ENCODE data around the gene AATK.

The AATK gene

GRCh38 chr17:81075307-81075706, 90.7 kb downstream of the AATK start:
- Histone ChIP-seq H3K4me1 (ENCODE audit: insufficient read depth, low read length) (no peaks in the 10 kb centered on the region), H3K27ac (ENCODE audit: low read depth, low read length) (no peak overlapping the region), H3K27me3 (ENCODE audit: control insufficient read depth in 1 of 2, insufficient read depth in 2 of 2, low read length in 2 of 2) (no peaks in the 10 kb centered on the region), H3K36me3 (ENCODE audit: insufficient read depth, low read length) (peaks cover 6% of the 10 kb centered on the region), H3K9me3 (ENCODE audit: low read length) (no peaks in the 10 kb centered on the region), H3K9ac (ENCODE audit: low read length) (no peak overlapping the region), H3K4me3 (ENCODE audit: low read depth in 1 of 2, low read length in 2 of 2) (no peak overlapping the region)

DNA sequence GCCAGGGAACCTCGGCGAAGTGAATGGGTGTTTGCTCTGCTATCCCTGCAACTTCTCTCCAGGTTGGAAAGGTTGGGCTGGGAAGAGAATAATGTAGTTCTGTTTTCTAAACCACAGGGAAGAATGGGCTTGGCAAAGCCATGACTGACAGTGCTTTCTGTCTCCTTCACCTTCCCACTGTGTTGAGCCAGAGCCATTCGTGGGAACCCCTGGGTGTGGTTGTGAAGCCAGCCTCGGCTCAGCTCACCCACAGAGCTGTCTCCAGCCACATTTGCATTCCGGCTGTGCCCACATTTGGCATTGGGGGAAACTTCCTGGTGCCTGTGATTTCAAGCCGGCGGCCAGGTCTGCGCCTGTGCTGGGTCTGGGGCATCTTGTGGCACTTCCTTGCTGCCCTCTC, 91.1 kb downstream of the AATK start:
- Histone ChIP-seq H3K36me3 (ENCODE audit: insufficient read depth, low read length) (peaks cover 6% of the 10 kb centered on the region), H3K4me3 (ENCODE audit: low read depth in 1 of 2, low read length in 2 of 2) (no peak overlapping the region), H3K27me3 (ENCODE audit: control insufficient read depth in 1 of 2, insufficient read depth in 2 of 2, low read length in 2 of 2) (no peaks in the 10 kb centered on the region), H3K9me3 (ENCODE audit: low read length) (no peaks in the 10 kb centered on the region), H3K4me1 (ENCODE audit: insufficient read depth, low read length) (no peaks in the 10 kb centered on the region), H3K9ac (ENCODE audit: low read length) (no peak overlapping the region), H3K27ac (ENCODE audit: low read depth, low read length) (no peak overlapping the region)

DNA sequence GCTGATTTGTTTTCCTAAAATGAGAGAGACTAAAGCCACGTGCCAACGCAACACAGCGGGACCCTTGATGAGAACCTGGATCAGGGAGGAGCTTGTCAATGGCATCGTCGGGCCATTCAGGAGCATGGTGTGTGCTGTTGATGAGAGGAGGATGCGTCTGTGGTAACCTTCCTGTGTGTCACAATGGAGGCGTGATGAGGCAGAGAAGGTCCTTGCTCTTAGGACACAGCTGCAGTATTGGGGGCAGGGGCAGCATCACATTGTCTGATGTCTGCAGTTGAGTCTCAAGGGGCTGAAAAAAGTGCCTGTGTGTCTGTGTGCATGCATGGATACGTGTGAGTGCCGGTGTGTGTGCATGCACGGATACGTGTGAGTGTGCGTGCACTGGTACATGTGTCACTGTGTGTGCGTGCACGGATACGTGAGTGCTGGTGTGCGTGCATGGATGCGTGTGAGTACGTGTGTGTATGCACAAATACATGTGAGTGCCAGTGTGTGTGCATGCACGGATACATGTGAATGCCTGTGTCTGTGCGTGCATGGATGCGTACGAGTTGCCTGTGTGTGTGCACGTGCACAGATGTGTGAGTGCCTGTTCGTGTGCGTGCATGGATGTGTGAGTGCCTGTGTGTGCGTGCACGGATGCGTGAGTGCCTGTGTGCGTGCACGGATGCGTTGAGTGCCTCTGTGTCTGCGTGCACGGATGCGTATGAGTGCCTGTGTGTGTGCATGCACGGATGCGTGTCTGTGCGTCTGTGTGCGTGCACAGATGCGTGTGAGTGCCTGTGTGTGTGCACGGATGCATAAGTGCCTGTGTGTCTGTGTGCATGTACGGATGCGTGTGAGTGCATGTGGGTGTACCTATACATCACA, 91.8 kb downstream of the AATK start:
- peaks cover 6% of the 10 kb centered on the region for H3K36me3 ChIP-seq (ENCODE audit: insufficient read depth, low read length)
- no peaks in the 10 kb centered on the region for H3K4me1 ChIP-seq (ENCODE audit: insufficient read depth, low read length)
- no peak overlapping the region for H3K4me3 ChIP-seq (ENCODE audit: low read depth in 1 of 2, low read length in 2 of 2)
- no peaks in the 10 kb centered on the region for H3K9me3 ChIP-seq (ENCODE audit: low read length)
- H3K27me3 ChIP-seq (ENCODE audit: control insufficient read depth in 1 of 2, insufficient read depth in 2 of 2, low read length in 2 of 2), result no peaks in the 10 kb centered on the region
- no peak overlapping the region for H3K9ac ChIP-seq (ENCODE audit: low read length)
- no peak overlapping the region for H3K27ac ChIP-seq (ENCODE audit: low read depth, low read length)

- no peak overlapping the region for H3K9ac ChIP-seq (ENCODE audit: low read length)
- H3K4me1 ChIP-seq (ENCODE audit: insufficient read depth, low read length), result no peaks in the 10 kb centered on the region
- H3K9me3 ChIP-seq (ENCODE audit: low read length), result no peaks in the 10 kb centered on the region
- peaks cover 6% of the 10 kb centered on the region for H3K36me3 ChIP-seq (ENCODE audit: insufficient read depth, low read length)
- no peak overlapping the region for H3K4me3 ChIP-seq (ENCODE audit: low read depth in 1 of 2, low read length in 2 of 2)
- H3K27ac ChIP-seq (ENCODE audit: low read depth, low read length), result no peak overlapping the region
- H3K27me3 ChIP-seq (ENCODE audit: control insufficient read depth in 1 of 2, insufficient read depth in 2 of 2, low read length in 2 of 2), result no peaks in the 10 kb centered on the region
These were observed 94.0 kb downstream of the AATK start for GRCh38 chr17:81071761-81072741.

DNA sequence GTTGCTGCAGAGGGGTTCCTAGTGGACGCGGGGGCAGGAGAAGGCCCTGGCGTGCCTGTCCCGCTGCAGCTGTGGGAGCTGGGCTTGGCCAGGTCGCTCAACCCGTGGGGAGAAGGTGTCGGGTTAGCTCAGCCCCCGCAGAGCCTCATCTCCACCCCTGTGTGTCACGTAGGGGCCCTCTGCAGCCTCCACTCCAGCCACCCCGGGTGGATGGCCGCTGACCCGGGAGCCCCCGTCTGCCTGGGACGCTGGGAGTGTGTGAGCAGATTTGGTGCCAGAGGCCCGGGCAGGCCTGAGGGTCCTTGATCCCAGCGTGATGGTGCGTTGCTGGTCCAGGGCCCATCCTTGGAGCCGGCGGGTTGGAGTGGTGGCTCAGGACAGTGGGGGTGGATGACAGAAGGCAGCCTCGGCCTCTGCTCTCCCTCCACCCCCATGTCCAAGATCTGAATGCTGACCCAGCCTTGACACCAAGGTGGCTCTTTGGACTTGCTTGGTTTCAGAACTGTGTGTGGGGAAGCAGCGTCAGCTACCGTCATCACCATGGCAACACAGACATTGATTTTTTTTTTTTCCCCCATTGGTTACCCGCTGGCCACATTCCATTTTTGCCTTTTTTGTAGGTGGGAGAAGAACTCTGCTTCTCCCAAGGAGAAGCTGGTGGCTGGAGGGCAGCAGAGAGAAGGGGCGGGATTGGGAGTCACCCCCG, 95.3 kb downstream of the AATK start:
- Histone ChIP-seq H3K4me3 (ENCODE audit: low read depth in 1 of 2, low read length in 2 of 2) (no peak overlapping the region), H3K27me3 (ENCODE audit: control insufficient read depth in 1 of 2, insufficient read depth in 2 of 2, low read length in 2 of 2) (no peaks in the 10 kb centered on the region), H3K9ac (ENCODE audit: low read length) (no peak overlapping the region), H3K9me3 (ENCODE audit: low read length) (no peaks in the 10 kb centered on the region), H3K4me1 (ENCODE audit: insufficient read depth, low read length) (no peaks in the 10 kb centered on the region), H3K27ac (ENCODE audit: low read depth, low read length) (no peak overlapping the region), H3K36me3 (ENCODE audit: insufficient read depth, low read length) (no peaks in the 10 kb centered on the region)

GRCh38 chr17:81069135-81069645, 96.8 kb downstream of the AATK start:
- H3K9ac ChIP-seq (ENCODE audit: low read length), result no peak overlapping the region
- no peak overlapping the region for H3K27ac ChIP-seq (ENCODE audit: low read depth, low read length)
- H3K4me3 ChIP-seq (ENCODE audit: low read depth in 1 of 2, low read length in 2 of 2), result no peak overlapping the region
- H3K9me3 ChIP-seq (ENCODE audit: low read length), result no peaks in the 10 kb centered on the region
- no peaks in the 10 kb centered on the region for H3K36me3 ChIP-seq (ENCODE audit: insufficient read depth, low read length)
- H3K27me3 ChIP-seq (ENCODE audit: control insufficient read depth in 1 of 2, insufficient read depth in 2 of 2, low read length in 2 of 2), result no peaks in the 10 kb centered on the region
- peaks cover 7% of the 10 kb centered on the region for H3K4me1 ChIP-seq (ENCODE audit: insufficient read depth, low read length)

GRCh38 chr17:81068411-81069134, 97.4 kb downstream of the AATK start:
- no peaks in the 10 kb centered on the region for H3K36me3 ChIP-seq (ENCODE audit: insufficient read depth, low read length)
- H3K4me1 ChIP-seq (ENCODE audit: insufficient read depth, low read length), result peaks cover 14% of the 10 kb centered on the region
- no peak overlapping the region for H3K9ac ChIP-seq (ENCODE audit: low read length)
- no peak overlapping the region for H3K4me3 ChIP-seq (ENCODE audit: low read depth in 1 of 2, low read length in 2 of 2)
- no peaks in the 10 kb centered on the region for H3K27me3 ChIP-seq (ENCODE audit: control insufficient read depth in 1 of 2, insufficient read depth in 2 of 2, low read length in 2 of 2)
- no peaks in the 10 kb centered on the region for H3K9me3 ChIP-seq (ENCODE audit: low read length)
- H3K27ac ChIP-seq (ENCODE audit: low read depth, low read length), result no peak overlapping the region

- H3K9me3 ChIP-seq (ENCODE audit: low read length), result no peaks in the 10 kb centered on the region
- H3K4me1 ChIP-seq (ENCODE audit: insufficient read depth, low read length), result peaks cover 17% of the 10 kb centered on the region
- no peaks in the 10 kb centered on the region for H3K36me3 ChIP-seq (ENCODE audit: insufficient read depth, low read length)
- no peak overlapping the region for H3K27ac ChIP-seq (ENCODE audit: low read depth, low read length)
- H3K4me3 ChIP-seq (ENCODE audit: low read depth in 1 of 2, low read length in 2 of 2), result no peak overlapping the region
- H3K27me3 ChIP-seq (ENCODE audit: control insufficient read depth in 1 of 2, insufficient read depth in 2 of 2, low read length in 2 of 2), result no peaks in the 10 kb centered on the region
- H3K9ac ChIP-seq (ENCODE audit: low read length), result no peak overlapping the region
These were observed 98.6 kb downstream of the AATK start for GRCh38 chr17:81067391-81067811.
